Spleen (tissue), 11 donors: ENCODE data around the gene SIAH2. TPM values are rescaled to one million over a fixed set of nuclear protein-coding genes. Genes with fewer than 3 reads are reported as not detected.

Experiments
- DNase-seq: peaks from one replicate; pipeline ENCODE4 v3.0.0-alpha.2; 2020
- H3K27ac ChIP-seq, 8 donors: fragments of 200-600 bp; sonication (generic) in 7 of 8; 1 replicate in 4 of 8; 2 replicates in 4 of 8; pipeline versions ENCODE4 v1.5.0 to v1.8.0; 2016 to 2021; ENCODE audit warnings: inconsistent platforms in 4 of 8, mild to moderate bottlenecking in 4 of 8, moderate library complexity in 1 of 8
- H3K27me3 ChIP-seq, 7 donors: fragments of 200-600 bp; sonication (generic) in 6 of 7; replicated peaks in 1 of 7; 1 replicate in 4 of 7; 2 replicates in 3 of 7; pipeline versions ENCODE4 v1.5.0 to v1.8.0; 2016 to 2021; ENCODE audit warnings: inconsistent platforms in 3 of 7, mild to moderate bottlenecking in 1 of 7
- H3K36me3 ChIP-seq, 6 donors: fragments of 200-600 bp; sonication (generic) in 5 of 6; 1 replicate in 4 of 6; 2 replicates in 2 of 6; pipeline versions ENCODE4 v1.5.0 to v1.8.0; 2016 to 2021; ENCODE audit warnings: inconsistent platforms in 2 of 6
- H3K4me1 ChIP-seq, 6 donors: fragments of 200-600 bp; sonication (generic) in 5 of 6; 1 replicate in 3 of 6; 2 replicates in 3 of 6; pipeline versions ENCODE4 v1.5.0 to v1.8.0; 2016 to 2021; ENCODE audit warnings: inconsistent platforms in 3 of 6
- H3K4me3 ChIP-seq, 8 donors: fragments of 200-600 bp; sonication (generic) in 7 of 8; 1 replicate in 4 of 8; 2 replicates in 4 of 8; pipeline versions ENCODE4 v1.5.0 to v1.8.0; 2016 to 2021; ENCODE audit warnings: inconsistent platforms in 4 of 8, mild to moderate bottlenecking in 4 of 8, moderate library complexity in 2 of 8
- H3K9me3 ChIP-seq, 8 donors: fragments of 200-600 bp; sonication (generic) in 7 of 8; 1 replicate in 4 of 8; 2 replicates in 4 of 8; pipeline versions ENCODE4 v1.5.0 to v1.8.0; 2016 to 2021; ENCODE audit warnings: inconsistent platforms in 4 of 8
- CTCF ChIP-seq, 11 experiments: fragments of 200-600 bp in 7 of 11; fragments of 450-650 bp in 4 of 11; sonication (generic) in 4 of 11; IDR thresholded peaks in 8 of 11; conservative IDR thresholded peaks in 3 of 11; 1 replicate in 7 of 11; 2 replicates in 4 of 11; pipeline versions ENCODE4 v1.4.0 to v1.8.0; 2016 to 2021; ENCODE audit warnings: antibody characterized with exemption in 11 of 11, inconsistent platforms in 4 of 11, mild to moderate bottlenecking in 1 of 11
- POLR2A ChIP-seq, 3 donors: fragments of 450-650 bp; IDR thresholded peaks; one replicate each; pipeline ENCODE4 v1.5.1; 2017; ENCODE audit warnings: antibody characterized with exemption in 3 of 3, mild to moderate bottlenecking in 1 of 3
- POLR2AphosphoS5 ChIP-seq, 3 donors: sonication (generic); formaldehyde crosslinking; IDR thresholded peaks; one replicate each; pipeline ENCODE4 v1.5.1; 2017; ENCODE audit warnings: antibody characterized with exemption in 3 of 3
- WGBS, 5 donors: extraction: QIAGEN DNeasy Blood & Tissue Kit in 3 of 5; methylation state at CpG; one replicate each; pipeline versions ENCODE4 v1.1.5 to v1.1.7; 2013 to 2018; 5-methylcytosine and 5-hydroxymethylcytosine counted together
- intact Hi-C: fragments of 100-400 bp; cut with DNase I; formaldehyde crosslinking; loops from one replicate; pipeline ENCODE4 v1.15.0; 2023; ENCODE audit warnings: low total_unique reads
- polyA plus RNA-seq, 3 donors: library from polyadenylated mRNA; stranded (reverse); fragments of 200-250 nt; gene quantifications; one replicate each; pipeline ENCODE4 v1.2.1, GENCODE V29; 2013
- total RNA-seq, 7 donors: library from RNA; depleted of rRNA in 3 of 7; stranded (reverse); fragments of >200 nt in 3 of 7; fragmentation: NEBNext Ultra II Directional in 4 of 7; extraction: Animal tissue kit (Norgen Biotek cat#: 25700) in 4 of 7; gene quantifications; one replicate each; pipeline versions ENCODE4 v1.1.0 to v1.2.1, GENCODE V29; 2016 to 2021
- donor health status: healthy with polysubstance abuse.
- donor health status: DM: no; HTN: no; CAD: no; lungs with moderate emphysema.
- donor health status: DM: no; HTN: no; CAD: no.
- donor health status: Bipolar disorder and iron deficiency.
- donor health status: healthy.
- donor health status: DM: no; HTN: no; CAD: no.
- donor health status: DM: yes; HTN: yes; CAD: no.

The SIAH2 gene
- total and polyA plus RNA-seq, 10 donors: 13.6 to 71.3 (median 27.4) TPM

GRCh38 chr3:150737874-150738679 lies 24.9 kb downstream of the SIAH2 start:
- TF ChIP-seq CTCF (IDR thresholded peaks at IDR 0.05 in 8 of 11, conservative IDR thresholded peaks at IDR 0.05 in 3 of 11) (no peak), POLR2A (IDR thresholded peaks at IDR 0.05) (no peak), POLR2AphosphoS5 (IDR thresholded peaks at IDR 0.05) (no peak)
- H3K9me3 ChIP-seq: no peaks in the 10 kb centered on the region

GRCh38 chr3:150736903-150737832 lies 25.8 kb downstream of the SIAH2 start:
- no peak overlapping the region for H3K4me3 ChIP-seq
- WGBS, 5 donors: 63 to 78% (median 72%) methylated on average over 8 of the region's 8 CpGs
- H3K4me1 ChIP-seq: peaks cover 12 to 76% (median 50%) of the 10 kb centered on the region in 6 donors
- no peak for TF ChIP-seq POLR2A (IDR thresholded peaks at IDR 0.05)
- no peak for TF ChIP-seq CTCF (IDR thresholded peaks at IDR 0.05 in 8 of 11, conservative IDR thresholded peaks at IDR 0.05 in 3 of 11)
- no peak for TF ChIP-seq POLR2AphosphoS5 (IDR thresholded peaks at IDR 0.05)
- DNase-seq: no peak
- intact Hi-C loops: no loop called here
- peaks cover 0 to 20% (median 11%) of the 10 kb centered on the region in 6 donors for H3K36me3 ChIP-seq
- no peaks in the 10 kb centered on the region for H3K9me3 ChIP-seq
- H3K27ac ChIP-seq: peak overlapping the region in 5 of 8 donors; percentile 37 to 82 (median 63)
- H3K27me3 ChIP-seq: no peaks in the 10 kb centered on the region

More at GRCh38 chr3:150737874-150738679, 24.9 kb downstream of the SIAH2 start:
- intact Hi-C loops: no loop called here
- peak overlapping the region in 7 of 8 donors; percentile 27 to 82 (median 56) for H3K27ac ChIP-seq
- no peaks in the 10 kb centered on the region for H3K27me3 ChIP-seq
- H3K4me1 ChIP-seq: peaks cover 12 to 85% (median 52%) of the 10 kb centered on the region in 6 donors
- peaks cover 0 to 26% (median 15%) of the 10 kb centered on the region in 6 donors for H3K36me3 ChIP-seq
- WGBS, 5 donors: 58 to 67% (median 63%) methylated on average over 2 of the region's 2 CpGs
- DNase-seq: no peak
- no peak overlapping the region for H3K4me3 ChIP-seq

- Histone ChIP-seq H3K36me3 (peaks cover 0 to 12% (median 4%) of the 10 kb centered on the region in 6 donors), H3K27ac (no peak overlapping the region), H3K4me3 (no peak overlapping the region), H3K9me3 (no peaks in the 10 kb centered on the region), H3K27me3 (no peaks in the 10 kb centered on the region), H3K4me1 (peaks cover 12 to 69% (median 48%) of the 10 kb centered on the region in 6 donors)
- TF ChIP-seq CTCF (IDR thresholded peaks at IDR 0.05 in 8 of 11, conservative IDR thresholded peaks at IDR 0.05 in 3 of 11) (no peak), POLR2A (IDR thresholded peaks at IDR 0.05) (no peak)
- intact Hi-C loops: no loop called here
- DNase-seq: no peak
- WGBS, 5 donors: 69 to 82% (median 79%) methylated on average over 2 of the region's 2 CpGs
Observed at GRCh38 chr3:150736316-150736719, 26.7 kb downstream of the SIAH2 start.
